Kidney capillary endothelial cell (primary cell): ENCODE data around the gene SPNS1.

Experiments
- DNase-seq: peaks from one replicate; pipeline ENCODE4 v3.0.0-alpha.2; 2018; ENCODE audit warnings: low spot score

The SPNS1 gene

DNA sequence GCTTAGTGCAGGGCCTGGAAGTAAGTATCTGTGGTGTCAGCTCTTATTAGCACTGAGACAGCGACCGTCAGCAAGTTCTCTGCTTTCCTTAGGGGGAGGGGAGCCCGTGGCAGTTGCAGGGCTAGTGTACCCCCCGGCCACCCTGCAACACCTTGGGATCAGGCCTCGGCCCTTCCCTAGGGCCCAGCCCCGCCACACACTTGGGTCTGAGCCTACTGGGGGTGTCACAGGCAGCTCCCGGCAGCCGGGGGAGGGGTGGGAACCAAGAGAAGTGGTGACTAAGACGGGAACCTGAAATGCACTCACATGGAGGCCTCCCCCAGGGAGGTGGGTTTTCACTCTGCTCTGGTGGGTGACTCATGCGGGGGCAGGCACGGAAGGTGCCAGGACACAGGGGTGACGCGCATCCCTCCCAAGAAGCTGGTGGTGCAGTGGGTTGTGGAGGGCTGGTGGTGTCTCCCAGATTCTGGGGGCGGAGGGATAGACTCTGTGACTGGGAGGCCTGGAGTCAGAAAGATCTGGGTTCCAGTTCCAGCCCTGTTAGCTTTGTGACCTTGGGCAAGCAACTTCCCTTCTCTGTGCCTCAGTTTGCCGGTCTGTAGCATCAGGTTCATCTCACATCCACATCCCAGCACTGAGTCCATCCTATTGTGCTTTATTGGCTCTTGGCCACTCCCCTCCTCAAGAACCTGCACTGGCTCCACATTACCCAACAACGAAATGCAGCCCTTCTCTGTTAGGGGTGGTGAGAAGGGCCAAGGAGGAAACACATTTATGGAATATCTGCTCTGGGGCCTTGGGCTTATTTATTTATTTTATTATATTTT, 54.8 kb downstream of the SPNS1 start:
- peak; percentile 74 for DNase-seq

GRCh38 chr16:29030086-29030840, 55.7 kb downstream of the SPNS1 start:
- no peak for DNase-seq
